Natural killer cell (primary cell): ENCODE data around the gene SRRT. TPM values are rescaled to one million over a fixed set of nuclear protein-coding genes. Genes with fewer than 3 reads are reported as not detected.

Source experiments
- ATAC-seq, 3 donors: fragments of 150-1000 bp in 2 of 3; fragments of 200-7000 bp in 1 of 3; cut with Tn5 transposase; 1 replicate in 1 of 3; 2 replicates in 2 of 3; pipeline ENCODE4 v1.10.0; 2021; ENCODE audit warnings: mild to moderate bottlenecking in 2 of 3, moderate library complexity in 2 of 3
- DNase-seq, 2 donors: peaks; one replicate each; pipeline versions ENCODE4 v3.0.0 to v3.0.0-alpha.2; 2013 to 2021; ENCODE audit warnings: mixed read lengths in 1 of 2
- H3K27ac ChIP-seq: one replicate; pipeline ENCODE4 v1.5.1; 2013; ENCODE audit warnings: mild to moderate bottlenecking, low read length
- H3K27me3 ChIP-seq: one replicate; pipeline ENCODE4 v1.6.1; 2013; ENCODE audit warnings: low read length; ENCODE audit not compliant: control insufficient read depth, insufficient read depth
- H3K36me3 ChIP-seq: one replicate; pipeline ENCODE4 v1.6.1; 2013; ENCODE audit warnings: low read length; ENCODE audit not compliant: control insufficient read depth, insufficient read depth
- H3K4me1 ChIP-seq: one replicate; pipeline ENCODE4 v1.6.1; 2013; ENCODE audit warnings: low read length; ENCODE audit not compliant: control insufficient read depth, insufficient read depth
- H3K4me3 ChIP-seq: one replicate; pipeline ENCODE4 v1.5.1; 2013; ENCODE audit warnings: low read length
- H3K9me3 ChIP-seq: one replicate; pipeline ENCODE4 v1.6.1; 2013; ENCODE audit warnings: low read length; ENCODE audit not compliant: control insufficient read depth, insufficient read depth
- H3K27ac Mint-ChIP-seq, 2 donors: one replicate each; pipeline ENCODE4 v1.8.0; 2022; ENCODE audit warnings: mild to moderate bottlenecking in 2 of 2, mixed read lengths in 2 of 2, moderate library complexity in 1 of 2
- H3K27me3 Mint-ChIP-seq, 2 donors: one replicate each; pipeline ENCODE4 v1.8.0; 2022; ENCODE audit warnings: low read depth in 2 of 2, mixed read lengths in 2 of 2
- H3K36me3 Mint-ChIP-seq: one replicate; pipeline ENCODE4 v1.8.0; 2022; ENCODE audit warnings: mixed read lengths
- H3K4me1 Mint-ChIP-seq, 2 donors: one replicate each; pipeline ENCODE4 v1.8.0; 2022; ENCODE audit warnings: mixed read lengths in 2 of 2
- H3K4me3 Mint-ChIP-seq: one replicate; pipeline ENCODE4 v1.8.0; 2022; ENCODE audit warnings: mild to moderate bottlenecking, moderate library complexity, mixed read lengths
- H3K9me3 Mint-ChIP-seq, 2 donors: one replicate each; pipeline ENCODE4 v1.8.0; 2022; ENCODE audit warnings: mixed read lengths in 2 of 2
- CTCF ChIP-seq: fragments of 200-600 bp; IDR thresholded peaks from one replicate; pipeline ENCODE4 v1.8.0; 2022; ENCODE audit warnings: antibody characterized with exemption
- WGBS: methylation state at CpG from one replicate; pipeline ENCODE4 v1.1.7; 2013; ENCODE audit warnings: missing lambda C conversion rate; ENCODE audit not compliant: insufficient coverage; 5-methylcytosine and 5-hydroxymethylcytosine counted together
- intact Hi-C: fragments of 100-400 bp; cut with micrococcal nuclease; formaldehyde crosslinking; loops from one replicate; pipeline ENCODE4 v1.14.2; 2022
- total RNA-seq, 4 donors: library from RNA; stranded (reverse); fragments of 120-200 nt in 1 of 4; gene quantifications; one replicate each; pipeline versions ENCODE4 v1.2.3 to v1.2.4, GENCODE V29; 2013 to 2022

Gene SRRT
- total RNA-seq, 3 donors from 2014 or later (not counting 1 experiment from before 2014, with no cell fraction given): 281 to 307 (median 288) TPM

- peak in 2 of 3 donors; percentile 13 to 40 for ATAC-seq
- intact Hi-C loops: no loop called here
- H3K4me1 ChIP-seq: peaks cover 34% of the 10 kb centered on the region
- peak in 1 of 2 donors; percentile 83 for DNase-seq
- Mint-ChIP-seq H3K4me1 (peaks cover 14 to 51% of the 10 kb centered on the region in 2 donors), H3K9me3 (no peaks in the 10 kb centered on the region), H3K27me3 (no peaks in the 10 kb centered on the region), H3K27ac (peak overlapping the region in 1 of 2 donors; percentile 48), H3K36me3 (no peaks in the 10 kb centered on the region), H3K4me3 (no peak overlapping the region)
- H3K27me3 ChIP-seq: no peaks in the 10 kb centered on the region
- H3K4me3 ChIP-seq: no peak overlapping the region
- peak overlapping the region; percentile 34 for H3K27ac ChIP-seq
- no peak for TF ChIP-seq CTCF
- no peaks in the 10 kb centered on the region for H3K9me3 ChIP-seq
- peaks cover 73% of the 10 kb centered on the region for H3K36me3 ChIP-seq
- WGBS: 92% methylated on average over 25 of the region's 29 CpGs
Measured at GRCh38 chr7:100884736-100885439, 10.0 kb downstream of the SRRT start.

- WGBS: 92% methylated on average over 22 of the region's 22 CpGs
- peaks cover 11 to 53% of the 10 kb centered on the region in 2 donors for H3K4me1 Mint-ChIP-seq
- intact Hi-C loops: no loop called here
Measured at GRCh38 chr7:100885440-100886141, 10.7 kb downstream of the SRRT start.

GRCh38 chr7:100886142-100886935 lies 11.4 kb downstream of the SRRT start:
- Mint-ChIP-seq H3K9me3 (no peaks in the 10 kb centered on the region), H3K27me3 (peaks cover 2 to 3% of the 10 kb centered on the region in 2 donors), H3K27ac (peak overlapping the region in 1 of 2 donors; percentile 82), H3K4me1 (peaks cover 12 to 56% of the 10 kb centered on the region in 2 donors), H3K36me3 (no peaks in the 10 kb centered on the region), H3K4me3 (no peak overlapping the region)
- TF ChIP-seq CTCF: no peak
- H3K4me3 ChIP-seq: no peak overlapping the region
- peaks cover 66% of the 10 kb centered on the region for H3K36me3 ChIP-seq
- intact Hi-C loops: no loop called here
- peaks cover 49% of the 10 kb centered on the region for H3K4me1 ChIP-seq
- ATAC-seq: no peak
- DNase-seq: no peak
- WGBS: 93% methylated on average over 27 of the region's 27 CpGs
- H3K27ac ChIP-seq: no peak overlapping the region
- no peaks in the 10 kb centered on the region for H3K9me3 ChIP-seq
- peaks cover 4% of the 10 kb centered on the region for H3K27me3 ChIP-seq

More at GRCh38 chr7:100885440-100886141, 10.7 kb downstream of the SRRT start:
- Histone ChIP-seq H3K27me3 (no peaks in the 10 kb centered on the region), H3K4me3 (no peak overlapping the region), H3K36me3 (peaks cover 71% of the 10 kb centered on the region), H3K27ac (peak overlapping the region; percentile 34), H3K4me1 (peaks cover 41% of the 10 kb centered on the region), H3K9me3 (no peaks in the 10 kb centered on the region)
- TF ChIP-seq CTCF: no peak
- Mint-ChIP-seq H3K9me3 (no peaks in the 10 kb centered on the region), H3K27ac (peak overlapping the region in 1 of 2 donors; percentile 22), H3K4me3 (no peak overlapping the region), H3K27me3 (no peaks in the 10 kb centered on the region), H3K36me3 (no peaks in the 10 kb centered on the region)
- no peak for DNase-seq
- ATAC-seq: no peak
